CD4-positive, alpha-beta T cell treated with Interleukin-15 for 1 hour (primary cell): Measurements from ENCODE around the gene CCDC85C.
A peak's percentile ranks its signal among the peaks of the same experiment; 100 is the strongest.

Source experiments
- DNase-seq: peaks from one replicate; pipeline ENCODE4 v3.0.0-alpha.2; 2020

The CCDC85C gene

GRCh38 chr14:99507860-99508640, 96.0 kb downstream of the CCDC85C start:
- DNase-seq, result no peak

- DNase-seq, result no peak
Measured at GRCh38 chr14:99506276-99506675, 97.7 kb downstream of the CCDC85C start.

- no peak for DNase-seq
Measured at GRCh38 chr14:99505089-99505488, 98.9 kb downstream of the CCDC85C start.

DNA sequence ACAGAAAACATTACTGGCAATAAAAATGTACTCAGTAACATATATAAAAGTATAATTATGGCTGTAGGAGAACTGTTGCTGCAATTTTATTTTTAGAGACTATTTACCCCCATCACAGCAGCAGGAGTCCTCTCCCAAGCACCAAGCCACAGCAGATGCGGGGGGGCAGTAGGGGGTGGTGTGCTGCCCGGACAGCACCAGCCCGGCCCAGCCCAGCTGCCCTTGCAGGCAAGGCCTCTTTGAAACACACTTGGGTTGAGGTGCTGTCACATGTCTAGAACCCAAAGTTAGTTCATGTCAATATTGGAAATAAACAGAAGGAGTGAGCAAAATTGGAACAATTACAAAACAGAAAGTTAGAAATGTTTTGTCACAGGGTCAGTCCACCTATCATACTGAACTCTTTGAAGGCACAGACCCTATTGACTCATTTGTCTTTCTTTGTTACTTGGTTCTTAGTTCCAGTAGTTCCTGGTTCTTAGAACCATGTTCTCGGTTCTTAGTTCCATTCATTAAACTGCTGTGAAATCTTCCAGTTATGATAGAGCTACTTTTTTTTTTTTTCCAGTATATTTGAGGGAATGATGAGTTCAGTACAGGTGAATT, 100.1 kb downstream of the CCDC85C start:
- no peak for DNase-seq

- no peak for DNase-seq
Measured at GRCh38 chr14:99502989-99503421, 101.0 kb downstream of the CCDC85C start.

- no peak for DNase-seq
Measured at GRCh38 chr14:99497894-99498293, 106.1 kb downstream of the CCDC85C start.

DNA sequence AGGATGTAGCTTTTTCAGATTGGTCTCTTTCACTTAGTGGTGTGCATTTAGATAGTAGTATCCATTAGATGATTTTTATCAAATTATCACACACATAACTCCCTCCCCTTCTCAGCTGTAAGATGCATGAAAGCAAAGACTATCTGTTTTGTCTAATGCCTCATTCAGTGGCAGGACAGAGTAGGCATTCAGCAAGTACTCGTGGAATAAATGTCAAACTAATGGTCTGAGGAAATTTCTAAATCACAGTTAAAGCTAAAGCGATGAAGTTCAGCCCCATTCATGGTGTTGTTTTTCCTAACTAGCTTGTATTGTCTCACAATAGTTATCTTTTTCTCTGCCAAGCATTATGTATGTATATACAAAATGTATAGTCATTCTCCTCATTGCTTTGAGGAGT, 106.7 kb downstream of the CCDC85C start:
- no peak for DNase-seq

DNA sequence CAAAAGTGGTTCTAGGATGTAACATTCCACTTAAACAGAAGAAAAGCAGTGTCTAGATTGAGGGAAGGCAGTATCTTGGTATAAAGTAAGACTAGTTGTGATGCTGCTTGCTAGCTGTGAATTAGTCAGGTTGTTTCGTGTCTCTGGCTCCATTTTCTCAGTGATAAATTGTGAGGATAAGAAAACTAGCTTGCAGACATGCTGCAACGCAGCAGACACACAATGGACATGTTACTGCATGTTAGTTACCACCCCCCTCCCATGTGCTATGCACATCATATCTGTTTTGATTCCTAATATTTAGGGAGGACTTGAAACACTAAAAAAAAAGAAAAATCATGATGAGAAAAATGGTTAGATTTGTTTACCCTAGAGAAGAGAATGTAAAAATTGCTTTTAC, 119.9 kb downstream of the CCDC85C start:
- no peak for DNase-seq

DNA sequence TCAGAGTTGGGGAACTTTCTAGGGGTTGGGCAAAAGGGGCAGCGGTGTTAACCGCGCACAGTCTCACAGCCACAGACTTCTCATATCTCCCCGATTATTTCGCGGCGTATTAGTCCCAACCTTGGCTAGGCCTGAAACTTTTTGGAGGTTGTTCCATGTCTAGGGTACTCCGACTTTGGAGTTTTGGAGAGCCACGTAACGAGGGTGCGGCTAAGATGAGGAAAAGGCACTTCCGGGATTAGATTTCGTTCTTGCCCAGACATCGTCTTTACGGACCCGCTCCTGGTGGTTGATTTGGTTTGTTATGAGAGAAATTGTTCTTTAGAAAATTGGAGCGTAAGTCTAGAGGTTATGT, 122.3 kb downstream of the CCDC85C start:
- no peak for DNase-seq

DNA sequence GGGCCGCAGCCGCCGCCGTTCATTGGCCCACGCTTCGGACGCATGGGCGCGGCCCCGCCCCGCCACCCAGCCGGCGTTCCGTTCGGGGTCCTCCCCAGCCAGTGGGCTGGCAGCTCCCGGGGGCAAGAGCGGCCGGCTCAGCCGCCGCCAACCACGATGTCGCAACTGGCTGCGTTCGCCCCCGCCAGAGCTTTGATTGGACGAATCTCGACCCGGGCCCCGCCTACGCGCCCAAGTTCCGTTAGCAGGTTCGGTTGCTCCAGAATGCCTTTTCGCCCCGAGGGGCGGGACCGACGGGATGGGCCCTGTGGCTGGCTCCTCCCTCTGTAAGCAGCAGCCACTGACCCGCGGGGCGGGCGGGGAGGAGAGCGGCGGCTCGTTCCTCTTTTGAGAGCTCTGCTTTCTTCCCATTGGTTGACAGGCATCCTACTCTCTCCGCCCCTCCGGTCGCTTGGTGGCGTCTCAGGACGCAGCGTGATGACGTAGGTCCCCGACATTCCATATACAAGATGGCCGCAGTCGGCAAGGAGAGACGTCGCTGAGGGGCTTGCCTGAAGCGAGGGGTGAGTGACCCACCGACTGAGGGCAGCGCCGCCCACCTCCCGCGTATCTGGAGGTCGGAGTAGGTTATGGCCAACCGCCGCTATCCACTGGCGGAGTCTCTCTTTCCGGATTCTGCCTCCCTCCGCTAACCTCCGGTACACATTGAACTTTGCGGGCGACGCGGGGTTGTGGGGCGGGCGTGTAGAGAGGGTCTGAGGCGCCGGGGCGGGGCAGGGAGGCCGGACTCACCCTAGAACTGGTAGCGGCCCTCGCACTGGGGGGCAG, 122.9 kb downstream of the CCDC85C start, which contains the start of gene CCNK:
Gene CCNK (plus strand): TSS at position 493 of the 828 bp plus-strand sequence. CDS start 11,269 bp downstream, outside the sequence.
- peak; percentile 100 for DNase-seq

- DNase-seq, result peak; percentile 23
Measured at GRCh38 chr14:99479906-99480869, 123.8 kb downstream of the CCDC85C start, which contains the start of gene SETD3. Gene SETD3, minus strand, starts transcription at chr14:99480859. Its CDS starts 15,054 bp downstream, at chr14:99465805.

DNA sequence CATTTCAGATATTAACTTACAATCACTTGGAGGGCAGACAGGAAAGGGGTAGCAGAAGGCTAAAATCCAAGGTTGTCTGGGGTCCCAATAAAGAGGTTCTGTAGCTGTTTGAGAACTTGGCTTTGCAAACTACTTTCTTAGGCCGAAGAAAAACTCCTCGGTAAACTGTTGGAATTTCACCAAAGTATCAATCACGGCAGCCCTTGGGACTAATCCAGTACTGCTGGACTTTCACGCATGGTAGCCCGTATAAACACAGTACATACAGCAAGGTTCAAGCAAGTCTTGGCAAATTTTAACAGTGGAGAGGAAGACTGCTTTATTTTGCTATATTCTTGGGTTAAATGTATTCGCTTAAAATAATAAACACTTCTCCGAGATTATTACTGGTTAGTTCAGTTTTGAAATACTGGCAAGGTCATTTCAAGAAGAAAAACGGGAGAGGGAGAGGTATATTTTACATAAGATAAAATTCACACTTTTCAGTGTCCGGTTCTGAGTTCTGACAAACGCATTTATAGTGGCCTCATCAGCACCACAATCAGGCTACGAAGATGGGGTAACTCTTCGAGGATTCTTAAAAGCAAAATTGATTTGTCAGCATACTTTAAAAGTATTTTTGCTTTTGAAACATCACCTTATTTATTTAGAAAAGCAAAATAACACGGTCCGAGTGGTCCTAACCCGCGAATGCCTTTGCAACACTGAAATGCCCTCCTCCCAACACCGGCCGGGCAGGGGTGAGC, 124.7 kb downstream of the CCDC85C start:
- no peak for DNase-seq

GRCh38 chr14:99478128-99478527, 125.9 kb downstream of the CCDC85C start:
- DNase-seq, result no peak

GRCh38 chr14:99476864-99477263, 127.1 kb downstream of the CCDC85C start:
- DNase-seq, result no peak

DNA sequence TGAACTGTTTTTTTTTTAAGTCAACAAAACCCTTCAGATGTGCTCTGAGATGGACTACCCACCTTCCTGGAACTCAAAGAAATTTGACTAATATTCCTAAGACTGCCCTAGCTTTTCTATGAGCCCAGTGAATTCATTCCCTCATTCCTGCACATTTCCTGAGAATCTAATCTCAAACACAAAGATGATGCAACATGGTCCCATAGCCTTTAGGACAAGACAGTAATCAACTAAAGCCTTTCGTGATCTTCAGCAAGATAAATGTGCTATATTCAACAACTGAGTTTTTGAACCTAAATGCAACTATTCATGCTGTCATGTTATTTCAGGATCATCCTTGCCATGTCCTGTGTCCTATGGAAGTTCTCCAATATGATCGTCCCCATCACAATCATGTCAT, 128.3 kb downstream of the CCDC85C start:
- no peak for DNase-seq

DNA sequence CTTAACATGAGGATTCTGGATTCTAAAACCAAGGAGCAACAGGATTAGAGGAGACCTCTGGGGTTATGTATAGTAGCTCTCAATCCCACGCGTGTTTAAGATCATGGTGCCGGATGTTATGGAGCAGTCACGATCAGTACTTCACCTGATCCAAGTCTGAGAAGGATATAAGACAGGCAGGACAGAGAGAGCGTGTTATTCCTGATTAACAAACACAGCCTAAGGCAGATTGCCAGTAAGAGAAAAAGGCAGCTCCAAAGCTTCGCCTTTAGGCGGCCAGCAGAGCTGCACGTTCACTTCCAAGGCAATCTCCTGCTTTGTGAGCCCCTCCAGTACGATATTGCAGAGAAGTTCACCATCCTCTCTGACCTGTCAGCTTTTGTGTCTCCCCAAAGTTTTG, 128.8 kb downstream of the CCDC85C start:
- DNase-seq, result no peak

- DNase-seq, result no peak
Measured at GRCh38 chr14:99473458-99473857, 130.5 kb downstream of the CCDC85C start.

- no peak for DNase-seq
Measured at GRCh38 chr14:99472937-99473336, 131.1 kb downstream of the CCDC85C start.

DNA sequence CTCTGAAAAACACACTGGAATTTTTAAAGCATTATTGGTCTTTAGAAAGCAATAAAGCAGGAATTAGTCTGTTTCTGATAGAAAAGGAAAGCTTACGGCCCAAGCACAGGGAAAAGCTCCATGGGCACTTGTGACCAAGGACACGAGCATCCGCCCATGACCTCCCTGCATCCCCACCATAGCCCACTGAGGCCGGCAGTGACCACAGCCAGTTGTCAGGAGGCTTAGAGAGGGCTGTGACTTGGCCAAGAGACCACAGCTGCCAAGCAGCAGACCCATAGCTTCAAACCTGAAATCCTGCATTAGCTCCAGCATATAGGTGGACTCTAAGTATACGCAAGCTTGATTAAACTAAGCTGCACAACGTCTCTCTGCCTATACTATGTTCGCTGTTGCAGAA, 132.3 kb downstream of the CCDC85C start:
- DNase-seq, result no peak

- no peak for DNase-seq
Measured at GRCh38 chr14:99468836-99469592, 135.0 kb downstream of the CCDC85C start.

- no peak for DNase-seq
Measured at GRCh38 chr14:99468081-99468480, 135.9 kb downstream of the CCDC85C start.
